K562 (cell line): ENCODE data around the gene NT5C.

Experiments used
- NCOR1 ChIP-seq: fragments of 450-650 bp; IDR thresholded peaks from 2 replicates; pipeline ENCODE4 v1.6.1; 2016; ENCODE audit warnings: mild to moderate bottlenecking, moderate library complexity
- POLR2A ChIP-seq: fragments of 450-650 bp; conservative IDR thresholded peaks from 2 replicates; pipeline ENCODE4 v1.6.1; 2016
- SMARCC2 ChIP-seq: fragments of 450-650 bp; IDR thresholded peaks from 2 replicates; pipeline ENCODE4 v1.6.1; 2017; ENCODE audit warnings: antibody characterized with exemption, moderate library complexity, mild to moderate bottlenecking, low read depth
- TF ChIP-seq, protein P1 (sequence below), 3 experiments: IDR thresholded peaks in 2 of 3; conservative IDR thresholded peaks in 1 of 3; 2 replicates each; pipeline ENCODE4 v1.5.1; 2011 to 2012; ENCODE audit warnings: low read length in 3 of 3, mild to moderate bottlenecking in 3 of 3, control low read depth in 2 of 3, improper control_type of control experiment in 1 of 3, inconsistent platforms in 1 of 3, low read depth in 1 of 3, mixed read lengths in 1 of 3, moderate library complexity in 1 of 3; ENCODE audit not compliant: insufficient read depth in 2 of 3

DNA sequence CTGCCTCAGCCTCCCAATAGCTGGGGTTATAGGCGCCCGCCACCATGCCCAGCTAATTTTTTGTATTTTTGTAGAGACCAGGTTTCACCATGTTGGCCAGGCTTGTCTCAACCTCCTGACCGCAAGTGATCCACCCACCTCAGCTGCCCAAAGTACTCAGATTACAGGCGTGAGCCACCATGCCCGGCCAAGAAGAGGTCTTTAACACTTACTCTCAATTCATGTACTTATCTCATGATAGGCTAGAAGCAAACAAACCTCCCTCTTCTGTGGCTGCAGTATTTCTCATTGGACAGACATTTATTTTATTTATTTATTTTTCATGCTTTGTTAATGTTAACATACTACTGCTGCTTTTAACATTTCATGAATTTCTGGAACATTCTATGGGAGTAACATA, 7.0 kb upstream of the NT5C start:
- TF ChIP-seq, protein P1, sequence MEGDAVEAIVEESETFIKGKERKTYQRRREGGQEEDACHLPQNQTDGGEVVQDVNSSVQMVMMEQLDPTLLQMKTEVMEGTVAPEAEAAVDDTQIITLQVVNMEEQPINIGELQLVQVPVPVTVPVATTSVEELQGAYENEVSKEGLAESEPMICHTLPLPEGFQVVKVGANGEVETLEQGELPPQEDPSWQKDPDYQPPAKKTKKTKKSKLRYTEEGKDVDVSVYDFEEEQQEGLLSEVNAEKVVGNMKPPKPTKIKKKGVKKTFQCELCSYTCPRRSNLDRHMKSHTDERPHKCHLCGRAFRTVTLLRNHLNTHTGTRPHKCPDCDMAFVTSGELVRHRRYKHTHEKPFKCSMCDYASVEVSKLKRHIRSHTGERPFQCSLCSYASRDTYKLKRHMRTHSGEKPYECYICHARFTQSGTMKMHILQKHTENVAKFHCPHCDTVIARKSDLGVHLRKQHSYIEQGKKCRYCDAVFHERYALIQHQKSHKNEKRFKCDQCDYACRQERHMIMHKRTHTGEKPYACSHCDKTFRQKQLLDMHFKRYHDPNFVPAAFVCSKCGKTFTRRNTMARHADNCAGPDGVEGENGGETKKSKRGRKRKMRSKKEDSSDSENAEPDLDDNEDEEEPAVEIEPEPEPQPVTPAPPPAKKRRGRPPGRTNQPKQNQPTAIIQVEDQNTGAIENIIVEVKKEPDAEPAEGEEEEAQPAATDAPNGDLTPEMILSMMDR (IDR thresholded peaks at IDR 0.05 in 2 of 3, conservative IDR thresholded peaks at IDR 0.05 in 1 of 3; ENCODE audit: insufficient read depth in 2 of 3, low read depth in 1 of 3, low read length in 3 of 3) = no peak
- no peak for TF ChIP-seq POLR2A
- no peak for TF ChIP-seq NCOR1
- no peak for TF ChIP-seq SMARCC2
